Hematopoietic multipotent progenitor cell treated with erythropoietin and hydrocortisone succinate and interleukin-3 and kit ligand, for 8 days (in vitro differentiated cells): ENCODE results near the gene IFT22.
"Not testable (repeated sequence)": the region's sequence is repeated elsewhere in the genome, so short reads cannot be mapped to it uniquely, and the experiment has no call there.

Experiments used
- DNase-seq: peaks from one replicate; pipeline ENCODE4 v3.0.0-alpha.2; 2015

Gene IFT22

GRCh38 chr7:101321491-101322401 lies at the start of gene IFT22:
Gene IFT22, minus strand, starts transcription at chr7:101321812. Its CDS starts 103 bp downstream, at chr7:101321709.
- DNase-seq, result peak; percentile 93

GRCh38 chr7:101370836-101371235 lies 49.2 kb upstream of the IFT22 start:
- no peak for DNase-seq

GRCh38 chr7:101368422-101369165 lies 47.0 kb upstream of the IFT22 start:
- no peak for DNase-seq

GRCh38 chr7:101367676-101368075 lies 46.1 kb upstream of the IFT22 start:
- DNase-seq, result no peak

- DNase-seq, result no peak
Measured at GRCh38 chr7:101365956-101366355, 44.3 kb upstream of the IFT22 start.

GRCh38 chr7:101363734-101364374 lies 42.2 kb upstream of the IFT22 start:
- peak; percentile 52 for DNase-seq

GRCh38 chr7:101363196-101363733 lies 41.7 kb upstream of the IFT22 start:
- no peak for DNase-seq

GRCh38 chr7:101362334-101363195 lies 41.0 kb upstream of the IFT22 start, which contains the start of gene COL26A1:
Gene COL26A1, plus strand, starts transcription at chr7:101362875. Its CDS starts 158 bp downstream, at chr7:101363033.
- no peak for DNase-seq

GRCh38 chr7:101357433-101357832 lies 35.8 kb upstream of the IFT22 start:
- DNase-seq, result no peak

- DNase-seq, result no peak
Measured at GRCh38 chr7:101352920-101353308, 31.3 kb upstream of the IFT22 start.

GRCh38 chr7:101349300-101349699 lies 27.7 kb upstream of the IFT22 start:
- not testable (repeated sequence) for DNase-seq

GRCh38 chr7:101348456-101349067 lies 26.9 kb upstream of the IFT22 start:
- not testable (repeated sequence) for DNase-seq

GRCh38 chr7:101347477-101347876 lies 25.9 kb upstream of the IFT22 start:
- no peak for DNase-seq

- DNase-seq, result no peak
Measured at GRCh38 chr7:101342892-101343291, 21.3 kb upstream of the IFT22 start.

- DNase-seq, result no peak
Measured at GRCh38 chr7:101340379-101340778, 18.8 kb upstream of the IFT22 start.

- DNase-seq, result no peak
Measured at GRCh38 chr7:101333912-101334311, 12.3 kb upstream of the IFT22 start.

GRCh38 chr7:101332026-101332425 lies 10.4 kb upstream of the IFT22 start:
- no peak for DNase-seq

- no peak for DNase-seq
Measured at GRCh38 chr7:101330011-101330484, 8.4 kb upstream of the IFT22 start.

GRCh38 chr7:101328159-101328558 lies 6.5 kb upstream of the IFT22 start:
- DNase-seq, result no peak

- no peak for DNase-seq
Measured at GRCh38 chr7:101319401-101319800, 2.2 kb downstream of the IFT22 start.

- DNase-seq, result peak; percentile 76
Measured at GRCh38 chr7:101315336-101315735, 6.3 kb downstream of the IFT22 start.
